ENCODE results near the gene ABCC4. TPM values are rescaled to one million over a fixed set of nuclear protein-coding genes. Genes with fewer than 3 reads are reported as not detected.

Gene ABCC4
- total RNA-seq, 1 experiment from 2014 or later = 17.7 TPM

- intact Hi-C loops (cut with micrococcal nuclease) = no loop called here
- Histone ChIP-seq H3K9me2 (replicated peaks; ENCODE audit: low read length) (no peaks in the 10 kb centered on the region), H3K27ac (ENCODE audit: low read length) (no peak overlapping the region), H3K4me1 (ENCODE audit: insufficient read depth, low read length) (peaks cover 10% of the 10 kb centered on the region; the same call in 1 of the 2 replicates), H3K4me2 (ENCODE audit: low read length) (no peak overlapping the region), H3K9ac (ENCODE audit: low read length) (no peak overlapping the region), H3K79me2 (ENCODE audit: low read length) (no peaks in the 10 kb centered on the region), H4K20me1 (ENCODE audit: low read length) (no peaks in the 10 kb centered on the region), H3K36me3 (ENCODE audit: low read depth, low read length) (no peaks in the 10 kb centered on the region), H3K4me3 (ENCODE audit: low read length) (no peak overlapping the region), H3K9me3 (ENCODE audit: low read length) (no peaks in the 10 kb centered on the region), H3K27me3 (ENCODE audit: low read length) (no peaks in the 10 kb centered on the region), H2AFZ (ENCODE audit: low read length) (no peak overlapping the region), H3F3A (ENCODE audit: low read length, unreplicated experiment) (no peaks in the 10 kb centered on the region)
- ChIA-PET POLR2A (ENCODE audit: unreplicated experiment) (no interaction called here), CTCF (interaction anchor here (0.5 kb wide), 1 partner anchor 64 kb away, joined by 9 read pairs; no protein-coding TSS in a partner anchor)
- DNase-seq (no peak), ATAC-seq (no peak)
- BruUV-seq (replicated peaks) = no TSS peak
- no peak for TF ChIP-seq CTCF (conservative IDR thresholded peaks at IDR 0.05; ENCODE audit: low read depth, low read length)
Observed at GRCh38 chr13:95317039-95317989, 16.1 kb upstream of the ABCC4 start.

DNA sequence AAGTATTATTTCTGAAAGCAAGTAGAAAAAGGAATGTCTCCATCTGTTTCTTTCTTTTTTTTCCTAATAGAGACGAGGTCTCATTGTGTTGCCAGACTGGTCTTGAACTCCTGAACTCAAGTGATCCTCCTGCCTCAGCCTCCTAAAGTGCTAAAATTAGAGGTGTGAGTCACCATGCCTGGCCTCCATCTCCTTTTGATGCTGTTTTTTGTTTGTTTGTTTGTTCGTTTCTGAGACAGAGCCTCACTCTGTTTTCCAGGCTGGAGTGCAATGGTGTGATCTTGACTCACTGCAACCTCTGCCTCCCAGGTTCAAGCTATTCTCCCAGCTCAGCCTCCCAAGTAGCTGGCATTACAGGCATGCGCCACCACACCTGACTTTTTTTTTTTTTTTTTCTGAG is 14.5 kb upstream of the ABCC4 start:
- TF ChIP-seq EZH2phosphoT487 (IDR thresholded peaks at IDR 0.05; ENCODE audit: borderline replicate concordance, low read length) (no peak), EZH2 (IDR thresholded peaks at IDR 0.05; ENCODE audit: low read length, unreplicated experiment) (no peak), CTCF (conservative IDR thresholded peaks at IDR 0.05; ENCODE audit: low read depth, low read length) (no peak)
- H3K4me3 ChIP-seq (ENCODE audit: low read length) = no peak overlapping the region
- H3K27me3 ChIP-seq (ENCODE audit: low read length) = no peaks in the 10 kb centered on the region
- H3K9ac ChIP-seq (ENCODE audit: low read length) = no peak overlapping the region
- intact Hi-C loops (cut with micrococcal nuclease) = no loop called here
- POLR2A ChIA-PET (ENCODE audit: unreplicated experiment) = no interaction called here
- H3F3A ChIP-seq (ENCODE audit: low read length, unreplicated experiment) = no peaks in the 10 kb centered on the region
- H3K36me3 ChIP-seq (ENCODE audit: low read depth, low read length) = no peaks in the 10 kb centered on the region
- H3K4me2 ChIP-seq (ENCODE audit: low read length) = no peak overlapping the region
- H3K4me1 ChIP-seq (ENCODE audit: insufficient read depth, low read length) = peaks cover 10% of the 10 kb centered on the region; the same call in 1 of the 2 replicates
- DNase-seq = no peak
- no peaks in the 10 kb centered on the region for H3K9me2 ChIP-seq (replicated peaks; ENCODE audit: low read length)
- CTCF ChIA-PET = interaction anchor here (0.6 kb wide), 1 partner anchor 45 kb away, joined by 3 read pairs; no protein-coding TSS in a partner anchor
- H3K79me2 ChIP-seq (ENCODE audit: low read length) = no peaks in the 10 kb centered on the region
- no peaks in the 10 kb centered on the region for H4K20me1 ChIP-seq (ENCODE audit: low read length)
- no peaks in the 10 kb centered on the region for H3K9me3 ChIP-seq (ENCODE audit: low read length)
- BruUV-seq (replicated peaks) = no TSS peak
- H3K27ac ChIP-seq (ENCODE audit: low read length) = no peak overlapping the region
- no peak overlapping the region for H2AFZ ChIP-seq (ENCODE audit: low read length)
- ATAC-seq = no peak

DNA sequence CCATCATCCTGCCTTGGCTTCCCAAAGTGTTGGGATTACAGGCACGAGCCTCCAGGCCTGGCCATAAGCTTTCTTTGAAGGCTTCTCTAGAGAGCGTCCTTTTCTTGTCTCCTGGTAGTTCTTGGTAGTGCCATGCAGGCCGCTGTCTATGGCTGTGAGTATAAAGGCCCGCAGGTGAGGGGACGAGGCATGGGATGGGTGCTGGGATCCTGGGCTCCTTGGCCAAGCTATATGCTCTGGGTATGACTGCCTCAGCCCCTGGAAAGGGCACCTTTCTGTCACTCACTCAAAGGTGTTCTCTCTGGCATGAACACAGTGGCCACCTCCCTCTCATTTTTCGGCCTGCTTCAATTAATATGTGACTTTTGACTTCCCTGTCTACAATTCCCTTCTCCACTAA is 6.3 kb upstream of the ABCC4 start:
- intact Hi-C loops (cut with micrococcal nuclease) = no loop called here
- Histone ChIP-seq H3K9me2 (replicated peaks; ENCODE audit: low read length) (no peaks in the 10 kb centered on the region), H3K36me3 (ENCODE audit: low read depth, low read length) (no peaks in the 10 kb centered on the region), H3K9me3 (ENCODE audit: low read length) (no peaks in the 10 kb centered on the region), H2AFZ (ENCODE audit: low read length) (no peak overlapping the region), H3K27ac (ENCODE audit: low read length) (no peak overlapping the region), H3K79me2 (ENCODE audit: low read length) (no peaks in the 10 kb centered on the region), H3K4me2 (ENCODE audit: low read length) (no peak overlapping the region), H3K4me1 (ENCODE audit: insufficient read depth, low read length) (no peaks in the 10 kb centered on the region), H4K20me1 (ENCODE audit: low read length) (no peaks in the 10 kb centered on the region), H3K27me3 (ENCODE audit: low read length) (no peaks in the 10 kb centered on the region), H3K9ac (ENCODE audit: low read length) (no peak overlapping the region), H3K4me3 (ENCODE audit: low read length) (no peak overlapping the region), H3F3A (ENCODE audit: low read length, unreplicated experiment) (no peaks in the 10 kb centered on the region)
- TF ChIP-seq EZH2phosphoT487 (IDR thresholded peaks at IDR 0.05; ENCODE audit: borderline replicate concordance, low read length) (no peak), CTCF (conservative IDR thresholded peaks at IDR 0.05; ENCODE audit: low read depth, low read length) (no peak), EZH2 (IDR thresholded peaks at IDR 0.05; ENCODE audit: low read length, unreplicated experiment) (no peak)
- ChIA-PET POLR2A (ENCODE audit: unreplicated experiment) (no interaction called here), CTCF (no interaction called here)
- ATAC-seq (no peak), DNase-seq (no peak)
- BruUV-seq (replicated peaks) = no TSS peak

All from PC-3 (cell line).